ENCODE measurements around the gene CLMP.

Gene CLMP

GRCh38 chr11:123186286-123186685, 8.8 kb downstream of the CLMP start:
- Histone ChIP-seq H3K4me3 (ENCODE audit: low read depth, low read length, poor library complexity, severe bottlenecking) (no peak overlapping the region), H3F3A (ENCODE audit: insufficient read depth, low read length) (no peaks in the 10 kb centered on the region), H2AFZ (ENCODE audit: low read length) (no peak overlapping the region), H3K9ac (ENCODE audit: low read length) (no peak overlapping the region), H3K9me2 (ENCODE audit: low read depth, low read length) (no peaks in the 10 kb centered on the region), H4K20me1 (ENCODE audit: insufficient read depth, low read length) (no peaks in the 10 kb centered on the region), H3K4me2 (ENCODE audit: low read length) (no peak overlapping the region), H3K79me2 (ENCODE audit: insufficient read depth, low read length) (no peaks in the 10 kb centered on the region), H3K4me1 (ENCODE audit: insufficient read depth, low read length, severe bottlenecking) (no peaks in the 10 kb centered on the region), H3K36me3 (ENCODE audit: insufficient read depth, low read length) (no peaks in the 10 kb centered on the region), H3K9me3 (ENCODE audit: low read length) (no peaks in the 10 kb centered on the region), H3K27ac (ENCODE audit: low read depth, low read length, poor library complexity, severe bottlenecking) (no peak overlapping the region), H3K27me3 (ENCODE audit: insufficient read depth, low read length) (no peaks in the 10 kb centered on the region)
- TF ChIP-seq EZH2 (IDR thresholded peaks at IDR 0.05; ENCODE audit: borderline replicate concordance, low read length) (no peak), CTCF (IDR thresholded peaks at IDR 0.05; ENCODE audit: low read length) (no peak)

GRCh38 chr11:123185326-123185725, 9.7 kb downstream of the CLMP start:
- Histone ChIP-seq H4K20me1 (ENCODE audit: insufficient read depth, low read length) (no peaks in the 10 kb centered on the region), H3K9me2 (ENCODE audit: low read depth, low read length) (no peaks in the 10 kb centered on the region), H3K9ac (ENCODE audit: low read length) (no peak overlapping the region), H3K27me3 (ENCODE audit: insufficient read depth, low read length) (no peaks in the 10 kb centered on the region), H3K79me2 (ENCODE audit: insufficient read depth, low read length) (no peaks in the 10 kb centered on the region), H3F3A (ENCODE audit: insufficient read depth, low read length) (no peaks in the 10 kb centered on the region), H3K36me3 (ENCODE audit: insufficient read depth, low read length) (no peaks in the 10 kb centered on the region), H3K4me1 (ENCODE audit: insufficient read depth, low read length, severe bottlenecking) (no peaks in the 10 kb centered on the region), H3K4me3 (ENCODE audit: low read depth, low read length, poor library complexity, severe bottlenecking) (no peak overlapping the region), H3K9me3 (ENCODE audit: low read length) (no peaks in the 10 kb centered on the region), H3K27ac (ENCODE audit: low read depth, low read length, poor library complexity, severe bottlenecking) (no peak overlapping the region), H2AFZ (ENCODE audit: low read length) (no peak overlapping the region), H3K4me2 (ENCODE audit: low read length) (no peak overlapping the region)
- TF ChIP-seq EZH2 (IDR thresholded peaks at IDR 0.05; ENCODE audit: borderline replicate concordance, low read length) (no peak), CTCF (IDR thresholded peaks at IDR 0.05; ENCODE audit: low read length) (no peak)

GRCh38 chr11:123184531-123184930, 10.5 kb downstream of the CLMP start:
- H3K9me2 ChIP-seq (ENCODE audit: low read depth, low read length): no peaks in the 10 kb centered on the region
- H3K27me3 ChIP-seq (ENCODE audit: insufficient read depth, low read length): no peaks in the 10 kb centered on the region
- H3K4me1 ChIP-seq (ENCODE audit: insufficient read depth, low read length, severe bottlenecking): no peaks in the 10 kb centered on the region
- no peaks in the 10 kb centered on the region for H3K9me3 ChIP-seq (ENCODE audit: low read length)
- no peaks in the 10 kb centered on the region for H4K20me1 ChIP-seq (ENCODE audit: insufficient read depth, low read length)
- no peak overlapping the region for H3K27ac ChIP-seq (ENCODE audit: low read depth, low read length, poor library complexity, severe bottlenecking)
- TF ChIP-seq EZH2 (IDR thresholded peaks at IDR 0.05; ENCODE audit: borderline replicate concordance, low read length): no peak
- TF ChIP-seq CTCF (IDR thresholded peaks at IDR 0.05; ENCODE audit: low read length): no peak
- H2AFZ ChIP-seq (ENCODE audit: low read length): no peak overlapping the region
- H3K36me3 ChIP-seq (ENCODE audit: insufficient read depth, low read length): no peaks in the 10 kb centered on the region
- no peaks in the 10 kb centered on the region for H3K79me2 ChIP-seq (ENCODE audit: insufficient read depth, low read length)
- H3K9ac ChIP-seq (ENCODE audit: low read length): no peak overlapping the region
- no peaks in the 10 kb centered on the region for H3F3A ChIP-seq (ENCODE audit: insufficient read depth, low read length)
- no peak overlapping the region for H3K4me2 ChIP-seq (ENCODE audit: low read length)
- no peak overlapping the region for H3K4me3 ChIP-seq (ENCODE audit: low read depth, low read length, poor library complexity, severe bottlenecking)
